Liver (tissue), 9 donors: ENCODE results near the gene AKNAD1. TPM values are rescaled to one million over a fixed set of nuclear protein-coding genes. Genes with fewer than 3 reads are reported as not detected.

Experiments
- DNase-seq: peaks from one replicate; pipeline ENCODE4 v3.0.0-alpha.2; 2017; ENCODE audit warnings: low spot score
- H3K27ac ChIP-seq, 2 donors: one replicate each; pipeline ENCODE4 v1.7.0; 2013; ENCODE audit warnings: inconsistent platforms in 2 of 2, low read length in 2 of 2, control low read depth in 1 of 2, low read depth in 1 of 2, mild to moderate bottlenecking in 1 of 2
- H3K27me3 ChIP-seq, 4 donors: one replicate each; pipeline versions ENCODE4 v1.6.1 to v1.7.0; 2013; ENCODE audit warnings: low read length in 3 of 4, inconsistent platforms in 1 of 4, mild to moderate bottlenecking in 1 of 4, moderate library complexity in 1 of 4; ENCODE audit not compliant: control insufficient read depth in 4 of 4, insufficient read depth in 4 of 4
- H3K36me3 ChIP-seq, 4 donors: one replicate each; pipeline versions ENCODE4 v1.6.1 to v1.7.0; 2013; ENCODE audit warnings: low read length in 3 of 4, mild to moderate bottlenecking in 3 of 4, low read depth in 1 of 4, moderate library complexity in 1 of 4; ENCODE audit not compliant: control insufficient read depth in 4 of 4, insufficient read depth in 3 of 4
- H3K4me1 ChIP-seq, 4 donors: one replicate each; pipeline versions ENCODE4 v1.6.1 to v1.7.0; 2013; ENCODE audit warnings: low read length in 3 of 4, mild to moderate bottlenecking in 3 of 4, moderate library complexity in 1 of 4; ENCODE audit not compliant: control insufficient read depth in 4 of 4, insufficient read depth in 4 of 4
- H3K4me3 ChIP-seq, 3 donors: one replicate each; pipeline versions ENCODE4 v1.6.1 to v1.7.0; 2013; ENCODE audit warnings: low read length in 3 of 3, control low read depth in 1 of 3, low read depth in 1 of 3, mild to moderate bottlenecking in 1 of 3
- H3K9ac ChIP-seq, 2 donors: one replicate each; pipeline ENCODE4 v1.7.0; 2013; ENCODE audit warnings: low read length in 2 of 2, mild to moderate bottlenecking in 2 of 2, moderate library complexity in 2 of 2, control low read depth in 1 of 2, low read depth in 1 of 2
- H3K9me3 ChIP-seq, 4 donors: one replicate each; pipeline versions ENCODE4 v1.6.1 to v1.7.0; 2013; ENCODE audit warnings: low read length in 3 of 4; ENCODE audit not compliant: control insufficient read depth in 4 of 4
- ATF3 ChIP-seq: IDR thresholded peaks from 2 replicates; pipeline ENCODE4 v1.6.1; 2016; ENCODE audit warnings: antibody characterized with exemption
- CTCF ChIP-seq: fragments of 150-350 bp; IDR thresholded peaks from 2 replicates; pipeline ENCODE4 v1.5.1; 2017; ENCODE audit warnings: improper control_type of control experiment, low read depth, low read length; ENCODE audit not compliant: missing input control
- EGR1 ChIP-seq, 2 donors: IDR thresholded peaks; 2 replicates each; pipeline ENCODE4 v1.6.1; 2016 to 2018; ENCODE audit warnings: antibody characterized with exemption in 2 of 2, low read depth in 2 of 2
- FOXA1 ChIP-seq: IDR thresholded peaks from 2 replicates; pipeline ENCODE4 v1.6.1; 2016; ENCODE audit warnings: antibody characterized with exemption
- FOXA2 ChIP-seq: IDR thresholded peaks from 2 replicates; pipeline ENCODE4 v1.6.1; 2016; ENCODE audit warnings: antibody characterized with exemption
- GABPA ChIP-seq, 2 donors: IDR thresholded peaks in 1 of 2; conservative IDR thresholded peaks in 1 of 2; 2 replicates each; pipeline ENCODE4 v1.6.1; 2016; ENCODE audit warnings: antibody characterized with exemption in 2 of 2, mild to moderate bottlenecking in 1 of 2, moderate library complexity in 1 of 2
- HNF4A ChIP-seq, 2 donors: conservative IDR thresholded peaks; 2 replicates each; pipeline ENCODE4 v1.6.1; 2016; ENCODE audit warnings: antibody characterized with exemption in 2 of 2, mild to moderate bottlenecking in 2 of 2
- HNF4G ChIP-seq: IDR thresholded peaks from 2 replicates; pipeline ENCODE4 v1.6.1; 2016; ENCODE audit warnings: antibody characterized with exemption
- JUND ChIP-seq, 2 donors: IDR thresholded peaks; 2 replicates each; pipeline ENCODE4 v1.6.1; 2016; ENCODE audit warnings: antibody characterized with exemption in 2 of 2
- MAX ChIP-seq: IDR thresholded peaks from 2 replicates; pipeline ENCODE4 v1.6.1; 2016; ENCODE audit warnings: antibody characterized with exemption
- NR2F2 ChIP-seq: IDR thresholded peaks from 2 replicates; pipeline ENCODE4 v1.6.1; 2016; ENCODE audit warnings: antibody characterized with exemption
- RAD21 ChIP-seq, 2 donors: IDR thresholded peaks; 2 replicates each; pipeline ENCODE4 v1.6.1; 2016; ENCODE audit warnings: antibody characterized with exemption in 2 of 2, mild to moderate bottlenecking in 2 of 2
- REST ChIP-seq: IDR thresholded peaks from 2 replicates; pipeline ENCODE4 v1.6.1; 2016; ENCODE audit warnings: antibody characterized with exemption, mild to moderate bottlenecking
- RXRA ChIP-seq, 2 donors: IDR thresholded peaks; 2 replicates each; pipeline ENCODE4 v1.6.1; 2017 to 2018; ENCODE audit warnings: antibody characterized with exemption in 2 of 2, mild to moderate bottlenecking in 1 of 2
- SP1 ChIP-seq: IDR thresholded peaks from 2 replicates; pipeline ENCODE4 v1.6.1; 2018; ENCODE audit warnings: antibody characterized with exemption, mild to moderate bottlenecking
- TAF1 ChIP-seq: conservative IDR thresholded peaks from 2 replicates; pipeline ENCODE4 v1.6.1; 2016; ENCODE audit warnings: antibody characterized with exemption, mild to moderate bottlenecking
- YY1 ChIP-seq: IDR thresholded peaks from 2 replicates; pipeline ENCODE4 v1.6.1; 2016; ENCODE audit warnings: antibody characterized with exemption, mild to moderate bottlenecking
- ZBTB33 ChIP-seq: IDR thresholded peaks from 2 replicates; pipeline ENCODE4 v1.6.1; 2016; ENCODE audit warnings: antibody characterized with exemption
- WGBS: extraction: QIAGEN DNeasy Blood & Tissue Kit; methylation state at CpG from one replicate; pipeline ENCODE4 v1.1.7; 2013; 5-methylcytosine and 5-hydroxymethylcytosine counted together
- polyA plus RNA-seq, 2 donors: library from polyadenylated mRNA; stranded (reverse) in 1 of 2; unstranded in 1 of 2; fragments of 200-250 nt in 1 of 2; fragments of >200 nt in 1 of 2; fragmentation: Nextera tagmentation in 1 of 2; extraction: Ambion mirVana in 1 of 2; gene quantifications; one replicate each; pipeline versions ENCODE4 v1.2.1 to v1.2.3, GENCODE V29; 2013 to 2015
- total RNA-seq, 2 donors: library from RNA; depleted of rRNA; stranded (reverse); fragments of >200 nt; gene quantifications; one replicate each; pipeline ENCODE4 v1.2.3, GENCODE V29; 2014
- donor health status: healthy.
- donor health status: healthy.
- donor health status: healthy.
- donor health status: healthy.
- donor health status: healthy.

Gene AKNAD1
- total and polyA plus RNA-seq, 4 donors = not detected

- H3K36me3 ChIP-seq = no peaks in the 10 kb centered on the region
- no peaks in the 10 kb centered on the region for H3K27me3 ChIP-seq
- peaks cover 0 to 2% (median 0%) of the 10 kb centered on the region in 4 donors for H3K9me3 ChIP-seq
- H3K27ac ChIP-seq = no peak overlapping the region
- 92% methylated on average over 3 of the region's 3 CpGs for WGBS
- H3K4me1 ChIP-seq = peaks cover 0 to 4% (median 0%) of the 10 kb centered on the region in 4 donors
- TF ChIP-seq RXRA (IDR thresholded peaks at IDR 0.05) = no peak
- no peak for TF ChIP-seq ATF3
- no peak for TF ChIP-seq MAX
- TF ChIP-seq REST = no peak
- no peak for TF ChIP-seq RAD21 (IDR thresholded peaks at IDR 0.05)
- no peak for TF ChIP-seq FOXA1
- no peak for TF ChIP-seq NR2F2
- TF ChIP-seq TAF1 = no peak
- TF ChIP-seq EGR1 (IDR thresholded peaks at IDR 0.05; ENCODE audit: low read depth in 2 of 2) = no peak
- TF ChIP-seq FOXA2 = no peak
- DNase-seq = no peak
- H3K4me3 ChIP-seq = no peak overlapping the region
- H3K9ac ChIP-seq = no peak overlapping the region
Measured at GRCh38 chr1:108824051-108824450, 32.8 kb downstream of the AKNAD1 start.

GRCh38 chr1:108823632-108824031 lies 33.3 kb downstream of the AKNAD1 start:
- Histone ChIP-seq H3K4me1 (peaks cover 0 to 4% (median 0%) of the 10 kb centered on the region in 4 donors), H3K9ac (no peak overlapping the region), H3K9me3 (peaks cover 0 to 2% (median 0%) of the 10 kb centered on the region in 4 donors), H3K27ac (no peak overlapping the region), H3K4me3 (no peak overlapping the region), H3K27me3 (no peaks in the 10 kb centered on the region), H3K36me3 (no peaks in the 10 kb centered on the region)
- TF ChIP-seq SP1 = no peak
- no peak for TF ChIP-seq RAD21 (IDR thresholded peaks at IDR 0.05)
- TF ChIP-seq ATF3 = no peak
- no peak for TF ChIP-seq ZBTB33
- no peak for TF ChIP-seq GABPA (IDR thresholded peaks at IDR 0.05 in 1 of 2, conservative IDR thresholded peaks at IDR 0.05 in 1 of 2)
- TF ChIP-seq TAF1 = no peak
- no peak for TF ChIP-seq MAX
- TF ChIP-seq NR2F2 = no peak
- TF ChIP-seq FOXA1 = no peak
- no peak for TF ChIP-seq HNF4A (conservative IDR thresholded peaks at IDR 0.05)
- TF ChIP-seq RXRA (IDR thresholded peaks at IDR 0.05) = no peak
- no peak for TF ChIP-seq JUND (IDR thresholded peaks at IDR 0.05)
- TF ChIP-seq EGR1 (IDR thresholded peaks at IDR 0.05; ENCODE audit: low read depth in 2 of 2) = no peak
- TF ChIP-seq CTCF = no peak
- TF ChIP-seq FOXA2 = no peak
- TF ChIP-seq REST = no peak
- TF ChIP-seq YY1 = no peak
- no peak for TF ChIP-seq HNF4G
- no peak for DNase-seq
- WGBS = 74% methylated on average over 3 of the region's 3 CpGs
